Upper lobe of left lung (tissue), 6 donors: ENCODE data around the gene CTNNBIP1. TPM values are rescaled to one million over a fixed set of nuclear protein-coding genes. Genes with fewer than 3 reads are reported as not detected.

Experiments
- ATAC-seq, 2 donors: fragments of 200-7000 bp; cut with Tn5 transposase; one replicate each; pipeline ENCODE4 v1.9.1; 2022; ENCODE audit warnings: mild to moderate bottlenecking in 2 of 2, moderate library complexity in 2 of 2; ENCODE audit not compliant: low FRiP score in 2 of 2
- DNase-seq, 2 donors: peaks; one replicate each; pipeline ENCODE4 v3.0.0-alpha.2; 2019 to 2020
- H3K27ac ChIP-seq, 4 donors: fragments of 200-600 bp; sonication (generic); one replicate each; pipeline ENCODE4 v1.5.1; 2016 to 2019
- H3K27me3 ChIP-seq, 4 donors: fragments of 200-600 bp; sonication (generic); one replicate each; pipeline ENCODE4 v1.5.1; 2017 to 2019
- H3K36me3 ChIP-seq, 4 donors: fragments of 200-600 bp; sonication (generic); one replicate each; pipeline ENCODE4 v1.5.1; 2016 to 2019
- H3K4me1 ChIP-seq, 4 donors: fragments of 200-600 bp; sonication (generic); one replicate each; pipeline ENCODE4 v1.5.1; 2018 to 2019
- H3K4me3 ChIP-seq, 4 donors: fragments of 200-600 bp; sonication (generic); one replicate each; pipeline ENCODE4 v1.5.1; 2017 to 2019; ENCODE audit warnings: mild to moderate bottlenecking in 2 of 4, moderate library complexity in 1 of 4
- H3K9me3 ChIP-seq, 4 donors: fragments of 200-600 bp; sonication (generic); one replicate each; pipeline ENCODE4 v1.5.1; 2018 to 2019
- CTCF ChIP-seq, 6 experiments: fragments of 450-650 bp in 4 of 6; fragments of 200-600 bp in 2 of 6; sonication (generic) in 2 of 6; IDR thresholded peaks; one replicate each; pipeline ENCODE4 v1.5.1; 2016 to 2019; ENCODE audit warnings: antibody characterized with exemption in 6 of 6
- EP300 ChIP-seq, 4 donors: sonication (generic); formaldehyde crosslinking; IDR thresholded peaks; one replicate each; pipeline ENCODE4 v1.5.1; 2017; ENCODE audit warnings: antibody characterized with exemption in 4 of 4, control low read depth in 2 of 4
- POLR2A ChIP-seq, 4 donors: fragments of 450-650 bp; IDR thresholded peaks; one replicate each; pipeline ENCODE4 v1.5.1; 2016 to 2017; ENCODE audit warnings: antibody characterized with exemption in 4 of 4, mild to moderate bottlenecking in 2 of 4
- POLR2AphosphoS5 ChIP-seq, 2 donors: sonication (generic); formaldehyde crosslinking; IDR thresholded peaks; one replicate each; pipeline ENCODE4 v1.5.1; 2017; ENCODE audit warnings: antibody characterized with exemption in 2 of 2
- WGBS, 2 donors: methylation state at CpG; one replicate each; pipeline ENCODE4 v1.1.5; 2017 to 2018; 5-methylcytosine and 5-hydroxymethylcytosine counted together
- total RNA-seq, 6 donors: library from RNA; depleted of rRNA in 4 of 6; stranded (reverse); fragments of >200 nt in 4 of 6; gene quantifications; one replicate each; pipeline versions ENCODE4 v1.1.0 to v1.2.1, GENCODE V29; 2016 to 2021
- donor health status: DM: no; HTN: no; CAD: no; lungs with moderate emphysema.
- donor health status: DM: no; HTN: yes; CAD: no; lungs with severe emphysema.

CTNNBIP1 gene
- total RNA-seq, 6 donors from 2014 or later: 39.8 to 85.8 (median 73.1) TPM

DNA sequence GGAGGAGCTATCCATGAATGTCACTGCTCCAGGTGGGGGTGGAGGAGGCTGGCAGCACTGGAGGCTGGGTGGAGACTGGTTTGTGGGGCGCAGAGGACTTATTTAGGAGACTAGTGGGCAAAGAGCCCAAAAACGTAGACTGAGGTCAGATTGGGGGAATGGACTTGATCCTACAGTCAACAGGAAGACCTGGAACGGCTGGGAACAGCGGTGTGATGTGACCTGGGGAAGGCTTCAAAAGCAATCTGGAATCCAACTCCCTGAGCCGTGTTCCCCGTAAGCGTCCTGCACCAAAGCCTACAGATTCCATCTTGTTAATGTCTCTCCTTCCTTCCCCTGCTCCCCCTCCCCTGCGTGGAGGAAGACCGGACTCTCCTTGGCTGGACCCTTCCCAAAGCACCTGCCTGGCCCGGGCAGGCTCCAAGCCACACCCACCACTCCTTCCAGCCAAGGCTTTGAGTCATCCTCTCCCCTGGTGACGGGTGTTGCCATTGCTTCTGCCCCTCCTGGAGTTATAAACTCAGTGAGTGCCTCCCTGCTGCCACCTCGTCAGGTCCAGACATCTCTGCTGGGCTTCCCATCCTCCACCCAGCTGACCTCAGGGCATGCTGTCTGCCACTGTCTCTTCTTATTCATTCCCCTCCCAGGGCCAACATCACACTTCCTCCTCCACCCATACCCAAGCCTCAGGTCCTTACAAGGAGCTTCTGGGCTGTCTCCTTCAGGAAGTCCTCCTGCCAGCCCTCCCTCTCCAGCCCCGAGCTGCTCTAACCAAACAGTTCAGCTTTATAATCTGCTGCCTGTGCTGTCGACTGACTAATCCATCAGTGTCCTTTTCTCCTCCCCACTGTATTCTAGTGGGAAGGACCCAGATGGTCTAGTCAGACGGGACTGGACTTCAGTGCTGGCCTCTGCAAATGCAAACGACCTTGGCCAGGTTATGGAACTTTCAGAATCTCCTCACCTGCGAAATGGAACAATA is 84.7 kb downstream of the CTNNBIP1 start:
- WGBS, 2 donors: 15 to 24% methylated on average over 17 of the region's 17 CpGs
- DNase-seq (peak in 1 of 2 donors; percentile 74), ATAC-seq (peak; percentile 54 to 79)
- H3K4me3 ChIP-seq: no peak overlapping the region
- no peaks in the 10 kb centered on the region for H3K27me3 ChIP-seq
- peak overlapping the region; percentile 70 to 91 (median 84) for H3K27ac ChIP-seq
- no peaks in the 10 kb centered on the region for H3K9me3 ChIP-seq
- H3K4me1 ChIP-seq: peaks cover 24 to 38% (median 29%) of the 10 kb centered on the region in 4 donors
- H3K36me3 ChIP-seq: no peaks in the 10 kb centered on the region
- TF ChIP-seq CTCF (IDR thresholded peaks at IDR 0.05) (no peak), POLR2A (IDR thresholded peaks at IDR 0.05) (peak in 1 of 4 donors; percentile 27), POLR2AphosphoS5 (IDR thresholded peaks at IDR 0.05) (peak in 1 of 2 donors; percentile 49)

GRCh38 chr1:9824702-9825089 is 85.4 kb downstream of the CTNNBIP1 start:
- Histone ChIP-seq H3K27me3 (no peaks in the 10 kb centered on the region), H3K27ac (peak overlapping the region; percentile 70 to 91 (median 84)), H3K36me3 (no peaks in the 10 kb centered on the region), H3K4me3 (peak overlapping the region; percentile 41 to 96 (median 92)), H3K9me3 (no peaks in the 10 kb centered on the region), H3K4me1 (peaks cover 24 to 38% (median 29%) of the 10 kb centered on the region in 4 donors)
- no peak for ATAC-seq
- 19 to 28% methylated on average over 8 to 12 of the region's 12 CpGs for WGBS, 2 donors
- no peak for DNase-seq
- TF ChIP-seq CTCF (IDR thresholded peaks at IDR 0.05) (no peak), POLR2A (IDR thresholded peaks at IDR 0.05) (no peak), EP300 (IDR thresholded peaks at IDR 0.05) (no peak), POLR2AphosphoS5 (IDR thresholded peaks at IDR 0.05) (no peak)

DNA sequence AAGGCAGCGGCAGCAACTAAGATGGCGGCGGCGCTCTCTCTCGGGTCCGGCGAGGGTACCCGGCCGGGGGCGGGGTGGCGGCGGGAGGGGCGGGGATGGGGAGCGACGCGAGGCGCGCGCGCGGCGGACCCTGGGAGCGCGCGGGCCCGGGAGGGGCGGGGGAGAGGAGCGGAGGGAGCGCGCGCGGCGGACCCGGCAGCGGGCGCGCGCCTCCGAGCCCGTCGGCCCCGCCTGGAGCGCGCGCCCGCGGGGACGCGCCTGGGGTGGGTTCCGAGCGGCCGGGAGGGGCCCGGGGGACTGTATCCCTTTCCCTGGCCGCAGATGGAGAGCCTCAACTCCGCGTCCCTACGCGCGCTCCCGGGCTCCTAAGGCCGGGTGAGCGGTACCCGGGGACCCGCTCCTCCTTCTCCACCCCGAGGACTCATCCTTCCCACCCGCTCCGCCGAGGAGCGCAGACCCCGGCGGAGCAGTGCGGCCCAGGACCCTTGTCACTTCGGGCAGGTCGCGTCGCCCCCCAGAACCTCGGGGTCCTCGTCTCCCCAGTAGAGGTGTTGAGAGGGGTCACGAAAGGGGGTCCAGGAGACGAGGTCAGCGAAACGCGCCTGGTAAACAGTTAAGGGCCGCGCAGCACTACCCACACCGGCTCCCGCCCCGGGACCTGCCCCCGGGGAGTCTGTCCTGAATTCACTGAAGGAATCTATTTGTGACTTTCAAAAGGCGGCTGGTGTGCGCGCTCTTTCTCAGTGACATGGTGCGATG is 85.9 kb downstream of the CTNNBIP1 start, which contains the start of gene CLSTN1:
TSS of gene CLSTN1 (minus strand) at position 23 of the 759 bp plus-strand sequence. CDS start 232 bp downstream, outside the sequence.
- peak; percentile 85 to 90 for ATAC-seq
- H3K36me3 ChIP-seq: no peaks in the 10 kb centered on the region
- TF ChIP-seq POLR2AphosphoS5 (IDR thresholded peaks at IDR 0.05) (peak in 1 of 2 donors; percentile 66), EP300 (IDR thresholded peaks at IDR 0.05) (no peak)
- no peaks in the 10 kb centered on the region for H3K9me3 ChIP-seq
- H3K4me3 ChIP-seq: peak within 1 kb of the TSS; percentile 89 to 96 (median 92)
- peak within 1 kb of the TSS; percentile 74 to 91 (median 84) for H3K27ac ChIP-seq
- no peaks in the 10 kb centered on the region for H3K27me3 ChIP-seq
- peaks cover 24 to 38% (median 29%) of the 10 kb centered on the region in 4 donors for H3K4me1 ChIP-seq
- DNase-seq: peak; percentile 83 to 98
- 1 to 2% methylated on average over 38 to 39 of the region's 93 CpGs for WGBS, 2 donors

- no peaks in the 10 kb centered on the region for H3K27me3 ChIP-seq
- ATAC-seq (peak in 1 of 2 donors; percentile 54), DNase-seq (no peak)
- no peaks in the 10 kb centered on the region for H3K36me3 ChIP-seq
- peak overlapping the region; percentile 40 to 96 (median 92) for H3K4me3 ChIP-seq
- WGBS, 2 donors: no CpG with 5 or more reads among the region's 40 CpGs
- H3K9me3 ChIP-seq: no peaks in the 10 kb centered on the region
- TF ChIP-seq POLR2A (IDR thresholded peaks at IDR 0.05): peak in 2 of 4 donors; percentile 22 to 54
- TF ChIP-seq POLR2AphosphoS5 (IDR thresholded peaks at IDR 0.05): no peak
- H3K27ac ChIP-seq: peak overlapping the region; percentile 74 to 91 (median 80)
- peaks cover 24 to 38% (median 29%) of the 10 kb centered on the region in 4 donors for H3K4me1 ChIP-seq
These were observed 86.5 kb downstream of the CTNNBIP1 start for GRCh38 chr1:9823693-9823942.

DNA sequence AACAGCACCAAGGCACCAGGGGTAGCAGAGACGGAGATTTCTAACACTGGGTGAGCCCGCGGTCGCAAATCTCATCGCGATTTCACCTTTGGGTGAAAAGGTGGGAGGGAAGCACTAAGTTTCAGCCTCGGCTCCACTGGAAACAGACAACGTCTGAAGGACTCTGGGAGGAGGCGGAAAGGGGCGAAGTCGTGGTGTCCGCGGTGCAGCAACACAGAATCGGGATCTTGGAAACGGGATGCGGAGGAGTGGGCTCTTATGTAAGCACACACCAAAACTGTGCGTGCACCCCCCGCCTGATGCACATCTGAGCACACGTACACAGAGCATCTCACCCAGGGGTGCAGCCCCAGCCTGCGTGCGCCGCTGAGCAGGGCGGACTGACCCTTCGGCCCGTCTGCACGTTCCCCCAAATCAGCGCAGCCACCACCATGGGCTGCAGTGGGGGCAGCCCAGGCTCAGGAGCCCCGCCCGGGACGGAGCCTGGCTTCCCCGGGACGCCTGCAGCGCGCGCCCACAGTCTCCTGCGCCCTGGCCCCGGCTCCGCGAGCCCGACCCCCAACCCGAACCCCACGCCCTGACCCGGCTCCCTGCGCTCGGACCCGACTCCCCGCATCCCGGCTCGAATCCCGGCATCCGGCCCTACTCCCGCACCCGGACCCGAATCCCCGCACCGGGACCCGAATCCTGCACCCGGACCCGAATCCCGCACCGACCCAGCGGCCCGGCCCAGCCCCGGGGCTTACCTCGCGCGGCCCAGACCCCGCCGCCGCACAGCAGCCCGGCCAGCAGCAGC is 87.0 kb downstream of the CTNNBIP1 start:
- Histone ChIP-seq H3K36me3 (no peaks in the 10 kb centered on the region), H3K27ac (peak overlapping the region; percentile 74 to 91 (median 80)), H3K9me3 (no peaks in the 10 kb centered on the region), H3K4me1 (peaks cover 24 to 38% (median 29%) of the 10 kb centered on the region in 4 donors), H3K4me3 (peak overlapping the region; percentile 89 to 96 (median 92)), H3K27me3 (no peaks in the 10 kb centered on the region)
- TF ChIP-seq POLR2A (IDR thresholded peaks at IDR 0.05): no peak
- TF ChIP-seq CTCF (IDR thresholded peaks at IDR 0.05): no peak
- no peak for TF ChIP-seq POLR2AphosphoS5 (IDR thresholded peaks at IDR 0.05)
- no peak for TF ChIP-seq EP300 (IDR thresholded peaks at IDR 0.05)
- DNase-seq (no peak), ATAC-seq (peak in 1 of 2 donors; percentile 25)
- WGBS, 2 donors: 0 to 1% methylated on average over 19 to 40 of the region's 71 CpGs
